Measurements from ENCODE around the gene DENND1A.

Gene DENND1A

DNA sequence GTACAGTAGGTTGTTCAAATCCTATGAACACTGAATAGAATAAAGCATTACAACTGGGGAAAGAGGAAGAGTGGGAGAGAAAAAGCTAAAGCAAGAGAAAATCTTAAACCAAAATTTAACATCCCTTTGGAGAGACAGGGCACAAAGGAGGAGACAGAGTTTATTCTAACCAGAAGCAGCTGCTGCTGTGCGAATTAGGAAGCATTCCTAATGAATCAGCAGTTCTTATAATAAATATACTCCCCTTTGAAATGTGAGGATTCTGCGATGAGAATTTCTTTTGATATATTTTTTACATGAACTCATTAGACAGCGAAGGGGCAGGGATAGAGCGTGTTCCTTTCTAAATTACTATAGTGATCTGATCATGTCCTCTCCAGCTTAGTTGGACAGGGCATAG lies 233.4 kb downstream of the DENND1A start:
- no peak overlapping the region for H3K9ac ChIP-seq (ENCODE audit: insufficient read length, low read depth)
- TF ChIP-seq ZNF274 (IDR thresholded peaks at IDR 0.05; ENCODE audit: low read depth, low read length) (no peak), YY1 (IDR thresholded peaks at IDR 0.05; ENCODE audit: insufficient read depth, insufficient read length) (no peak), SUZ12 (IDR thresholded peaks at IDR 0.05; ENCODE audit: extremely low read depth, insufficient read depth, insufficient read length) (no peak)
- H3K4me3 ChIP-seq (ENCODE audit: insufficient read length, low read depth) = no peak overlapping the region
- 0 out of 2 replicates have a peak, but pooled peaks cover 2% of the 10 kb centered on the region for H3K9me3 ChIP-seq (ENCODE audit: insufficient read depth, low read length)
- no peak for DNase-seq (ENCODE audit: low read depth, low spot score)
- H3K36me3 ChIP-seq (ENCODE audit: insufficient read depth, insufficient read length, low read length) = no peaks in the 10 kb centered on the region
- H3K4me1 ChIP-seq (ENCODE audit: insufficient read depth, insufficient read length) = no peaks in the 10 kb centered on the region
- no peaks in the 10 kb centered on the region for H3K27me3 ChIP-seq (ENCODE audit: insufficient read depth, insufficient read length)

DNA sequence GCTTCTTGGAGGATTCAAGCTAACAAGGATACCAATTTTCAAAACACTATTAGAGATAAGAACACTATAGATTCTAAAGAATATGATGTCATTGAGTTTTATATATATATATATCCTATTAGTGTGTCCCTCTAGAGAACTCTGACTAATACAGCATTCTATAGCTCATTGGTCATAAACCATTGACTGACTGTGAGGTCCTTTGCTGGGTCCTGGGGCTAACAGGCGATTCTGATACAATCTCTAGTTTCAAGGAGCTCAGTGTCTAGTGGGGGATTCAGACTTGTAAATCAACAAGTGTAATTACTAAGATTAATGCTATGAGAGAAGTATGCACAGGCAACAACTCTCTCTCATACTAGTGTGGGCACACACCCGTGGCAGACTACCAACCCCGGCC lies 234.5 kb downstream of the DENND1A start:
- H3K4me3 ChIP-seq (ENCODE audit: insufficient read length, low read depth) = no peak overlapping the region
- no peak overlapping the region for H3K9ac ChIP-seq (ENCODE audit: insufficient read length, low read depth)
- H3K9me3 ChIP-seq (ENCODE audit: insufficient read depth, low read length) = no peaks in the 10 kb centered on the region
- no peaks in the 10 kb centered on the region for H3K36me3 ChIP-seq (ENCODE audit: insufficient read depth, insufficient read length, low read length)
- no peaks in the 10 kb centered on the region for H3K27me3 ChIP-seq (ENCODE audit: insufficient read depth, insufficient read length)
- no peaks in the 10 kb centered on the region for H3K4me1 ChIP-seq (ENCODE audit: insufficient read depth, insufficient read length)
- no peak for DNase-seq (ENCODE audit: low read depth, low spot score)
- TF ChIP-seq ZNF274 (IDR thresholded peaks at IDR 0.05; ENCODE audit: low read depth, low read length) = no peak
- TF ChIP-seq SUZ12 (IDR thresholded peaks at IDR 0.05; ENCODE audit: extremely low read depth, insufficient read depth, insufficient read length) = no peak
- TF ChIP-seq YY1 (IDR thresholded peaks at IDR 0.05; ENCODE audit: insufficient read depth, insufficient read length) = no peak

DNA sequence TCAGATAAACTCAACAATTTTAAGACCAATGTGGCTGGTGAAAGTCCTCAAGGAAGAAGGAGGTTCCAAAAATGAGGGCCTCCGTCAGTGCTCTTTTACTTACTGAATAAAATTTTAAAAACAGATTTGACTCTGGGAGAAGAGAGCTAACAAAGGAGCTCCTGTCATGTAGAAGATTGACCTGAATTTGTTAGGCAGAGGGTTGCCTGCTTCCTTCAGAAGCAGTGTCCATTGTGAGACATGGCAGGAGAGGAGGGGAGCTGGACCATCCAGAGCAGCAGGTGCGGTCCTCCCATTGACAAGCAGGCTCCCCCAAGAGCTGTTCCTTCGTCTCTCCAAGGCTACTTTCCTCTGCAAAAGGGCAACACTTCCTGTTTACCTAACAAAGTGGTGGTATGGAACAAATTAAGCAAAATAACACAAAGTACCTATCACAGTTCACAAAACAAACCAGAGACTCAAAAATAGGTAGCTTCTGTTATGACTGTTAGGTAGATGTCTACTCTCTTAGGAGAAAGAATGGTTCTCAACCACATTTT lies 238.1 kb downstream of the DENND1A start:
- no peaks in the 10 kb centered on the region for H3K27me3 ChIP-seq (ENCODE audit: insufficient read depth, insufficient read length)
- no peaks in the 10 kb centered on the region for H3K4me1 ChIP-seq (ENCODE audit: insufficient read depth, insufficient read length)
- no peak overlapping the region for H3K4me3 ChIP-seq (ENCODE audit: insufficient read length, low read depth)
- no peak for TF ChIP-seq SUZ12 (IDR thresholded peaks at IDR 0.05; ENCODE audit: extremely low read depth, insufficient read depth, insufficient read length)
- no peak overlapping the region for H3K9ac ChIP-seq (ENCODE audit: insufficient read length, low read depth)
- no peak for DNase-seq (ENCODE audit: low read depth, low spot score)
- no peaks in the 10 kb centered on the region for H3K9me3 ChIP-seq (ENCODE audit: insufficient read depth, low read length)
- H3K36me3 ChIP-seq (ENCODE audit: insufficient read depth, insufficient read length, low read length) = no peaks in the 10 kb centered on the region

DNA sequence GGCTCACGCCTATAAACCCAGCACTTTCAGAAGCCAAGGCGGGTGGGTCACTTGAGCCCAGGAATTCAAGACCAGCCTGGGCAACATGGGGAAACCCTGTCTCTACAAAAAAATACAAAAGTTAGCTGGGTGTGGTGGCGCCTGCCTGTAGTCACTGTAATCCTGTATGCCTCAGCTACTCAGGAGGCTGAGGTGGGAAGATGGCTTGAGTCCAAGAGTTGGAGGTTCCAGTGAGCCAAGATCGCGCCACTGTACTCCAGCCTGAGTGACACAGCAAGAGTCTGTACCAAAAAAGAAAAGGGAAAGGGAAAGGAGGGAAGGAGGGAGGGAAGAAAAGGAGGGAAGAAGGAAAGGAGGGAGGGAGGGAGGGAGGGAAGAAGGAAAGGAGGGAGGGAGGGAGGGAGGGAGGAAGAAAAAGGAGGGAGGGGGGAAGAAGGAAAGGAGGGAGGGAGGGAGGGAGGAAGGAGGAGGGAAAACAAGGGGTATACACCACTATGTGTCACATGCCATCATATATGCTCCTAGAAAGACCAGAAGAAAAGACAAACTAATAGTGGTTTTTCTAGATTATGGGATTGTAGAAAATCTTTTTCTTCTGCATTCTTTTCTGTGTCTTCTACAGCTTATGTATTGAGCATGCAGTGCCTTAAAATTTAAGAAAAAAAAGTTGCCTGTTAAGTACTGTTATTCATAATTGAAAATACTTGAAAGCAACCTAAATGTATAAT lies 240.1 kb downstream of the DENND1A start:
- no peaks in the 10 kb centered on the region for H3K9me3 ChIP-seq (ENCODE audit: insufficient read depth, low read length)
- no peak for TF ChIP-seq ZNF274 (IDR thresholded peaks at IDR 0.05; ENCODE audit: low read depth, low read length)
- no peak overlapping the region for H3K9ac ChIP-seq (ENCODE audit: insufficient read length, low read depth)
- no peaks in the 10 kb centered on the region for H3K27me3 ChIP-seq (ENCODE audit: insufficient read depth, insufficient read length)
- no peak overlapping the region for H3K4me3 ChIP-seq (ENCODE audit: insufficient read length, low read depth)
- no peak for DNase-seq (ENCODE audit: low read depth, low spot score)
- H3K4me1 ChIP-seq (ENCODE audit: insufficient read depth, insufficient read length) = no peaks in the 10 kb centered on the region
- no peaks in the 10 kb centered on the region for H3K36me3 ChIP-seq (ENCODE audit: insufficient read depth, insufficient read length, low read length)

DNA sequence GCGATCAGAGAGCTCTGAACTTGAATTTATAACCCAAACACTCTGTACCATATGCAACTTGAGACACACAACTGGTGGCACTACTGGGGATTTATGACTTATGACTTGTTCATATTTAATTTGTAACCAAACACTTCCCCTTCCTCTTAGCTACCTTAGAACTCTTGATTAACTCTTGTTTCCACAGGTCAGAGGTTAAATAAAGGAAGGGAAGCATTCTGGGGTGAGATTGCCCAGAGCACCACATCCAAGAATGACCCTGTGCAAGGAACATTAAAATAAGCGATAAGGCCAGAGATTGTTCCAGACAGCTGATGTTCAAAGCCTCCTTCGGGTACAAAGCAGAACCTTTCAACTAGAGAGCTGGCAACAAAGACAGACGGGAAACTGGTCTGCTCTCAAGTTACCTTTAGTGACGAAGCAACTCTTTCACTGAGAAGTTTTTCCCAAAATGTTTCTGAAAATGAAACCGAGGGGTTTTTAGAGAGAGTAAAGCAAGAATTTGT lies 242.6 kb downstream of the DENND1A start:
- no peaks in the 10 kb centered on the region for H3K4me1 ChIP-seq (ENCODE audit: insufficient read depth, insufficient read length)
- H3K27me3 ChIP-seq (ENCODE audit: insufficient read depth, insufficient read length) = no peaks in the 10 kb centered on the region
- TF ChIP-seq YY1 (IDR thresholded peaks at IDR 0.05; ENCODE audit: insufficient read depth, insufficient read length) (no peak), ZNF274 (IDR thresholded peaks at IDR 0.05; ENCODE audit: low read depth, low read length) (no peak), SUZ12 (IDR thresholded peaks at IDR 0.05; ENCODE audit: extremely low read depth, insufficient read depth, insufficient read length) (no peak)
- no peaks in the 10 kb centered on the region for H3K36me3 ChIP-seq (ENCODE audit: insufficient read depth, insufficient read length, low read length)
- H3K4me3 ChIP-seq (ENCODE audit: insufficient read length, low read depth) = no peak overlapping the region
- H3K9me3 ChIP-seq (ENCODE audit: insufficient read depth, low read length) = no peaks in the 10 kb centered on the region
- DNase-seq (ENCODE audit: low read depth, low spot score) = no peak
- no peak overlapping the region for H3K9ac ChIP-seq (ENCODE audit: insufficient read length, low read depth)

DNA sequence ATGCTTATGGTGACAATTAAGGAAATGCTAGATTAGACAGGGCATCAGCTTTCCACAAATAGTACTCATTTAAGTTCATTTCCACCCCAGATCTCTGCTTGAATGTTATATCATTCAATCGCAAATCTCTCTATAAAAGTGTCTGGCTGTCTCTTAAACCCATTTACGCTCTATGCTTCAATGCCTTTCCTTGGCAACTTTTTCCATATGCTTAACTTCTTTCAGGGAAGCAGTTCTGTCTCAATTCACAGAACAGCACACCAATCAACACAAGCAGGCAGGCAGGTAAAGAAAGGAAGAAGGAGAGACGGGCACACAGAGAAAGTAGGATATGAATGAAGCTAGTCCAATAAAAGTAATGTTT lies 243.1 kb downstream of the DENND1A start:
- H3K4me3 ChIP-seq (ENCODE audit: insufficient read length, low read depth) = no peak overlapping the region
- no peak overlapping the region for H3K9ac ChIP-seq (ENCODE audit: insufficient read length, low read depth)
- H3K4me1 ChIP-seq (ENCODE audit: insufficient read depth, insufficient read length) = no peaks in the 10 kb centered on the region
- H3K9me3 ChIP-seq (ENCODE audit: insufficient read depth, low read length) = no peaks in the 10 kb centered on the region
- H3K27me3 ChIP-seq (ENCODE audit: insufficient read depth, insufficient read length) = no peaks in the 10 kb centered on the region
- no peaks in the 10 kb centered on the region for H3K36me3 ChIP-seq (ENCODE audit: insufficient read depth, insufficient read length, low read length)
- DNase-seq (ENCODE audit: low read depth, low spot score) = no peak
- TF ChIP-seq YY1 (IDR thresholded peaks at IDR 0.05; ENCODE audit: insufficient read depth, insufficient read length) = no peak
- TF ChIP-seq SUZ12 (IDR thresholded peaks at IDR 0.05; ENCODE audit: extremely low read depth, insufficient read depth, insufficient read length) = no peak
- no peak for TF ChIP-seq ZNF274 (IDR thresholded peaks at IDR 0.05; ENCODE audit: low read depth, low read length)

DNA sequence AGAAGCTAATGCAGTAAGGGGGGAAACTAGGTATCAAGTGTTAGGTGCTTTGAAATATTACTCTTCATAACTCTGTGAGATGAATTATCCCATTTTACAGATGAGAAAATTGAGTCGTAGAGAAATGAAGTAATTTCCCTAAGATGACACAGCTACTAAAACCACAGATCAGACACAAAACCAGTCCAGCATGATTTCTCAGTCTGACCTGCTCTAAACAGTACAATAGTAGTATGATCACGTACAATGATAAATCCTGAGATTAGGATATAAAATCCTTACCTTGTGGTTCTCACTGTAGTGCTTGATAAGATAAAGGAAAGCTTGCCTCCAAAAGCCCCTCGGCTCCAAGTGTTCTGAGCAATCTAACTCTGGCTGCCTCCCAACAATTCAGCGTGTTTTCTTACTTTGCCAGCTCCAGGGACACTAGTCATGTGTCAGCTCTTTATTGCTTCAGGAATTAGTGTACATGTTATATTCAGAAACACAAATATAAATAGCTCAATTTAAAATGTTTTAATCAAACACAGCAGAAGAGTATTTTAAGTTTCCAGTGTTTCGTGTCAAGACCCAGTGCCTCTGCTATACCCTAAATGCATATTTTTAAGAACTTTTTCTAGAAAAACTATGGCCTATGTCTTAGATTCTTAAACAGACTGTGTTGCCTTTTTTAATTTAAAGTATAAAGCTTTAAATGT lies 243.6 kb downstream of the DENND1A start:
- H3K9me3 ChIP-seq (ENCODE audit: insufficient read depth, low read length) = no peaks in the 10 kb centered on the region
- H3K27me3 ChIP-seq (ENCODE audit: insufficient read depth, insufficient read length) = no peaks in the 10 kb centered on the region
- no peak overlapping the region for H3K4me3 ChIP-seq (ENCODE audit: insufficient read length, low read depth)
- H3K4me1 ChIP-seq (ENCODE audit: insufficient read depth, insufficient read length) = no peaks in the 10 kb centered on the region
- no peak overlapping the region for H3K9ac ChIP-seq (ENCODE audit: insufficient read length, low read depth)
- no peak for DNase-seq (ENCODE audit: low read depth, low spot score)
- H3K36me3 ChIP-seq (ENCODE audit: insufficient read depth, insufficient read length, low read length) = no peaks in the 10 kb centered on the region
- TF ChIP-seq SUZ12 (IDR thresholded peaks at IDR 0.05; ENCODE audit: extremely low read depth, insufficient read depth, insufficient read length) (no peak), YY1 (IDR thresholded peaks at IDR 0.05; ENCODE audit: insufficient read depth, insufficient read length) (no peak), ZNF274 (IDR thresholded peaks at IDR 0.05; ENCODE audit: low read depth, low read length) (no peak)

Measured in NT2/D1 (cell line).